ENCODE measurements around the gene NRCAM. TPM values are rescaled to one million over a fixed set of nuclear protein-coding genes. Genes with fewer than 3 reads are reported as not detected.

The NRCAM gene
- total and polyA plus RNA-seq, 2 donors (not counting 1 experiment from before 2014, with no cell fraction given), result 0.75 to 4.6 TPM

- Mint-ChIP-seq H3K27ac (no peak overlapping the region), H3K9me3 (ENCODE audit: insufficient read depth) (no peaks in the 10 kb centered on the region), H3K27me3 (no peaks in the 10 kb centered on the region), H3K4me1 (peaks cover 5% of the 10 kb centered on the region), H3K4me3 (no peak overlapping the region)
- no peak overlapping the region for H2AFZ ChIP-seq (ENCODE audit: insufficient read depth, low read depth, low read length, poor library complexity, severe bottlenecking)
- H4K20me1 ChIP-seq (ENCODE audit: control insufficient read depth, insufficient read depth, low read length, poor library complexity, severe bottlenecking), result no peaks in the 10 kb centered on the region
- TF ChIP-seq, protein P1, sequence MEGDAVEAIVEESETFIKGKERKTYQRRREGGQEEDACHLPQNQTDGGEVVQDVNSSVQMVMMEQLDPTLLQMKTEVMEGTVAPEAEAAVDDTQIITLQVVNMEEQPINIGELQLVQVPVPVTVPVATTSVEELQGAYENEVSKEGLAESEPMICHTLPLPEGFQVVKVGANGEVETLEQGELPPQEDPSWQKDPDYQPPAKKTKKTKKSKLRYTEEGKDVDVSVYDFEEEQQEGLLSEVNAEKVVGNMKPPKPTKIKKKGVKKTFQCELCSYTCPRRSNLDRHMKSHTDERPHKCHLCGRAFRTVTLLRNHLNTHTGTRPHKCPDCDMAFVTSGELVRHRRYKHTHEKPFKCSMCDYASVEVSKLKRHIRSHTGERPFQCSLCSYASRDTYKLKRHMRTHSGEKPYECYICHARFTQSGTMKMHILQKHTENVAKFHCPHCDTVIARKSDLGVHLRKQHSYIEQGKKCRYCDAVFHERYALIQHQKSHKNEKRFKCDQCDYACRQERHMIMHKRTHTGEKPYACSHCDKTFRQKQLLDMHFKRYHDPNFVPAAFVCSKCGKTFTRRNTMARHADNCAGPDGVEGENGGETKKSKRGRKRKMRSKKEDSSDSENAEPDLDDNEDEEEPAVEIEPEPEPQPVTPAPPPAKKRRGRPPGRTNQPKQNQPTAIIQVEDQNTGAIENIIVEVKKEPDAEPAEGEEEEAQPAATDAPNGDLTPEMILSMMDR (IDR thresholded peaks at IDR 0.05), result no peak
- TF ChIP-seq EZH2 (IDR thresholded peaks at IDR 0.05; ENCODE audit: borderline replicate concordance, insufficient read depth, low read depth, low read length, poor library complexity, severe bottlenecking), result no peak
- CTCF ChIA-PET, result no interaction called here
- no peak overlapping the region for H3K4me3 ChIP-seq (ENCODE audit: control extremely low read depth in 1 of 5, extremely low read depth in 1 of 5, insufficient read depth in 1 of 5, low read depth in 2 of 5, low read length in 4 of 5)
- H3K27me3 ChIP-seq (replicated peaks in 1 of 4; ENCODE audit: control extremely low read depth in 1 of 4, control insufficient read depth in 3 of 4, insufficient read depth in 4 of 4, low read length in 3 of 4), result peaks cover 0 to 4% (median 0%) of the 10 kb centered on the region in 4 experiments
- POLR2A ChIA-PET, result no interaction called here
- no peak overlapping the region for H3K4me2 ChIP-seq (replicated peaks; ENCODE audit: low read depth, low read length, poor library complexity, severe bottlenecking)
- no peaks in the 10 kb centered on the region for H3K9me3 ChIP-seq (ENCODE audit: control extremely low read depth in 1 of 3, control insufficient read depth in 2 of 3, insufficient read depth in 1 of 3, low read length in 2 of 3)
- H3K9ac ChIP-seq (ENCODE audit: low read length), result no peak overlapping the region
- DNase-seq, result no peak
- no peaks in the 10 kb centered on the region for H3K79me2 ChIP-seq (ENCODE audit: control insufficient read depth, insufficient read depth, low read length)
- H3K4me1 ChIP-seq (ENCODE audit: control insufficient read depth in 2 of 2, insufficient read depth in 2 of 2, low read length in 2 of 2), result no peaks in the 10 kb centered on the region
- no peaks in the 10 kb centered on the region for H3K36me3 ChIP-seq (replicated peaks in 1 of 2; ENCODE audit: control extremely low read depth in 1 of 2, control insufficient read depth in 1 of 2, extremely low read depth in 1 of 2, insufficient read depth in 2 of 2, low read length in 1 of 2)
- intact Hi-C loops (cut with micrococcal nuclease), result no loop called here
- no peak for ATAC-seq (ENCODE audit: low read depth)
- no peak overlapping the region for H3K27ac ChIP-seq (ENCODE audit: low read length in 2 of 2)
- WGBS (ENCODE audit: insufficient coverage), result 93% methylated on average over 2 of the region's 3 CpGs
Observed at GRCh38 chr7:108266491-108266890, 189.7 kb downstream of the NRCAM start.

GRCh38 chr7:108266035-108266434 is 190.2 kb downstream of the NRCAM start:
- Histone ChIP-seq H3K4me3 (ENCODE audit: control extremely low read depth in 1 of 5, extremely low read depth in 1 of 5, insufficient read depth in 1 of 5, low read depth in 2 of 5, low read length in 4 of 5) (no peak overlapping the region), H3K9me3 (ENCODE audit: control extremely low read depth in 1 of 3, control insufficient read depth in 2 of 3, insufficient read depth in 1 of 3, low read length in 2 of 3) (no peaks in the 10 kb centered on the region), H3K79me2 (ENCODE audit: control insufficient read depth, insufficient read depth, low read length) (no peaks in the 10 kb centered on the region), H4K20me1 (ENCODE audit: control insufficient read depth, insufficient read depth, low read length, poor library complexity, severe bottlenecking) (no peaks in the 10 kb centered on the region), H3K4me2 (replicated peaks; ENCODE audit: low read depth, low read length, poor library complexity, severe bottlenecking) (no peak overlapping the region), H3K4me1 (ENCODE audit: control insufficient read depth in 2 of 2, insufficient read depth in 2 of 2, low read length in 2 of 2) (no peaks in the 10 kb centered on the region), H2AFZ (ENCODE audit: insufficient read depth, low read depth, low read length, poor library complexity, severe bottlenecking) (no peak overlapping the region), H3K27me3 (replicated peaks in 1 of 4; ENCODE audit: control extremely low read depth in 1 of 4, control insufficient read depth in 3 of 4, insufficient read depth in 4 of 4, low read length in 3 of 4) (peaks cover 0 to 4% (median 0%) of the 10 kb centered on the region in 4 experiments), H3K9ac (ENCODE audit: low read length) (no peak overlapping the region), H3K36me3 (replicated peaks in 1 of 2; ENCODE audit: control extremely low read depth in 1 of 2, control insufficient read depth in 1 of 2, extremely low read depth in 1 of 2, insufficient read depth in 2 of 2, low read length in 1 of 2) (no peaks in the 10 kb centered on the region), H3K27ac (ENCODE audit: low read length in 2 of 2) (no peak overlapping the region)
- TF ChIP-seq, protein P1 (IDR thresholded peaks at IDR 0.05), result no peak
- no peak for TF ChIP-seq EZH2 (IDR thresholded peaks at IDR 0.05; ENCODE audit: borderline replicate concordance, insufficient read depth, low read depth, low read length, poor library complexity, severe bottlenecking)
- Mint-ChIP-seq H3K4me3 (no peak overlapping the region), H3K4me1 (peaks cover 5% of the 10 kb centered on the region), H3K9me3 (ENCODE audit: insufficient read depth) (no peaks in the 10 kb centered on the region), H3K27ac (no peak overlapping the region), H3K27me3 (no peaks in the 10 kb centered on the region)
- CTCF ChIA-PET, result no interaction called here
- intact Hi-C loops (cut with micrococcal nuclease), result no loop called here
- ATAC-seq (ENCODE audit: low read depth) (no peak), DNase-seq (no peak)
- POLR2A ChIA-PET, result no interaction called here

All from B cell (primary cell).